ENCODE data around the gene ATP8B1.
A peak's percentile ranks its signal among the peaks of the same experiment; 100 is the strongest.
"Not testable (repeated sequence)": the region's sequence is repeated elsewhere in the genome, so short reads cannot be mapped to it uniquely, and the experiment has no call there.

The ATP8B1 gene

GRCh38 chr18:57803103-57803969 lies at the start of gene ATP8B1:
Gene ATP8B1 (minus strand): TSS chr18:57803315. CDS start chr18:57731807, 71,508 bp downstream.
- no peak for DNase-seq (ENCODE audit: low read depth, low spot score)

GRCh38 chr18:57850063-57850462 lies 46.9 kb upstream of the ATP8B1 start:
- no peak for DNase-seq (ENCODE audit: low read depth, low spot score)

GRCh38 chr18:57848374-57848773 lies 45.3 kb upstream of the ATP8B1 start:
- not testable (repeated sequence) for DNase-seq (ENCODE audit: low read depth, low spot score)

- not testable (repeated sequence) for DNase-seq (ENCODE audit: low read depth, low spot score)
Measured at GRCh38 chr18:57847431-57847830, 44.3 kb upstream of the ATP8B1 start.

GRCh38 chr18:57846258-57846657 lies 43.1 kb upstream of the ATP8B1 start:
- DNase-seq (ENCODE audit: low read depth, low spot score), result no peak

GRCh38 chr18:57845605-57846074 lies 42.5 kb upstream of the ATP8B1 start:
- no peak for DNase-seq (ENCODE audit: low read depth, low spot score)

- no peak for DNase-seq (ENCODE audit: low read depth, low spot score)
Measured at GRCh38 chr18:57844319-57844718, 41.2 kb upstream of the ATP8B1 start.

GRCh38 chr18:57843386-57843785 lies 40.3 kb upstream of the ATP8B1 start:
- DNase-seq (ENCODE audit: low read depth, low spot score), result no peak

- DNase-seq (ENCODE audit: low read depth, low spot score), result no peak
Measured at GRCh38 chr18:57841568-57841967, 38.5 kb upstream of the ATP8B1 start.

GRCh38 chr18:57839942-57840381 lies 36.8 kb upstream of the ATP8B1 start:
- no peak for DNase-seq (ENCODE audit: low read depth, low spot score)

- DNase-seq (ENCODE audit: low read depth, low spot score), result no peak
Measured at GRCh38 chr18:57837917-57838548, 34.9 kb upstream of the ATP8B1 start.

GRCh38 chr18:57836557-57836956 lies 33.4 kb upstream of the ATP8B1 start:
- DNase-seq (ENCODE audit: low read depth, low spot score), result no peak

- DNase-seq (ENCODE audit: low read depth, low spot score), result no peak
Measured at GRCh38 chr18:57835904-57836303, 32.8 kb upstream of the ATP8B1 start.

- no peak for DNase-seq (ENCODE audit: low read depth, low spot score)
Measured at GRCh38 chr18:57834616-57835015, 31.5 kb upstream of the ATP8B1 start.

GRCh38 chr18:57833441-57834101 lies 30.5 kb upstream of the ATP8B1 start:
- no peak for DNase-seq (ENCODE audit: low read depth, low spot score)

GRCh38 chr18:57832730-57833129 lies 29.6 kb upstream of the ATP8B1 start:
- no peak for DNase-seq (ENCODE audit: low read depth, low spot score)

- DNase-seq (ENCODE audit: low read depth, low spot score), result no peak
Measured at GRCh38 chr18:57831597-57832377, 28.7 kb upstream of the ATP8B1 start.

- DNase-seq (ENCODE audit: low read depth, low spot score), result no peak
Measured at GRCh38 chr18:57827646-57828045, 24.5 kb upstream of the ATP8B1 start.

- no peak for DNase-seq (ENCODE audit: low read depth, low spot score)
Measured at GRCh38 chr18:57826252-57826651, 23.1 kb upstream of the ATP8B1 start.

- not testable (repeated sequence) for DNase-seq (ENCODE audit: low read depth, low spot score)
Measured at GRCh38 chr18:57820583-57820982, 17.5 kb upstream of the ATP8B1 start.

- DNase-seq (ENCODE audit: low read depth, low spot score), result peak; percentile 69
Measured at GRCh38 chr18:57819671-57820460, 16.8 kb upstream of the ATP8B1 start.
